HG02588 (cell line): ENCODE results near the gene EFCAB6.
A peak's percentile ranks its signal among the peaks of the same experiment; 100 is the strongest.

ENCODE experiments used
- ATAC-seq: cut with Tn5 transposase; IDR thresholded peaks from one replicate; pipeline ENCODE4 v1.9.1; 2021; ENCODE audit warnings: mild to moderate bottlenecking, moderate library complexity; ENCODE audit not compliant: unreplicated experiment

EFCAB6 gene

DNA sequence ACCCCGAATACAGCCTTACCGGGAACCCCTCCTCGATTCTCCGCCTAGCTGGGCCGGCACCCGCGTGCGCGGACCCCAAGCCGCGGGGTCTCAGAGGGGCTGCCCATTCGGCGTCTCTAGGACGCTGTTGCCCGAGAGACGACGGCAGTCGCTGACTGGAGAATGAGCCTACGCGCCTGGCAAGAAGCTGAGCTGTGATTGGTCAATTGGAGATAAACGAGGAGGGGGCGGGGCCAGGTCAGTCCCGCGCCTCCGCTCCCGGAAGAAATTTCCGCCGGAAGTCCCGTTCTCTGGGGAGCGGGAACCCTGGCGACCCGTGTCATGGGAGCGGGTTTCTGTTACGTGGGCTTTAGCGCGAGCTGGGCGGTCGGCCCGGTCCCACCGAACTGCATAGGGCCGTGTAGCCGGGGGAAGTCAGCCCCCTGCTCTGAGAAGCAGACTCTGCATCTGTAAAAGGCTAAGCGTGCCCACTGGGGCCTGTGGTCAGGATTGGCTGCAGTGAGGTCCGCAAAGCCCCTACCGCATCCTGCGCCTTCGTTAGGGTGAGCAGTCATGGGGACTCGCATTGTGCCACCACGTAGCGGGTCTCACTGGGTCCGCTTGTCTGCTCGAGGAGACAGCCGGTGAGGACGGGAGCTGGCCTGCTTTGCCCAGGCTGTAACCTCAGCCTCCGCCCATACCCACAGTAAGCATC lies at the start of gene EFCAB6:
Gene EFCAB6, minus strand, starts transcription at position 157 of the 694 bp plus-strand sequence. CDS start 29,987 bp downstream, outside the sequence.
- peak; percentile 79 for ATAC-seq

GRCh38 chr22:43861529-43861928 lies 49.4 kb upstream of the EFCAB6 start:
- ATAC-seq, result no peak

DNA sequence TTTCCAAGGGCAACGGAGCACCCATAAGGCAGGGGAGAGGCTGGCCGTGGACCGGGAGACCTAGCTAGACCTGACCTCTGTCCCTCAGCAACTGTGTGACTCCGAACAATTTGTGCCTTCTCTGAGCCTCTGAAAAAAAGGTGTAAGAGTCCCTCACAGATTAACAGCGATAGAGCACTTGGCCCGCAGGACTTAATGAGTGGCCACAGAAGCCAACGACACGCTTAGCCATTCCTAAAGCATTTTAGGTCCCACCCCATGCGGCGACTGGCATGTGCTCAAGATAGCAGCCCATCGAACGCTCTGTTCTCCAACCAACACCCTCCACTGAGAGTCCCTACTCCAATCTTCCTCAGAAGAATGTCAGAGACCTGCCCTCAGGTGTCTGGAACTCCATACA lies 48.7 kb upstream of the EFCAB6 start:
- no peak for ATAC-seq

DNA sequence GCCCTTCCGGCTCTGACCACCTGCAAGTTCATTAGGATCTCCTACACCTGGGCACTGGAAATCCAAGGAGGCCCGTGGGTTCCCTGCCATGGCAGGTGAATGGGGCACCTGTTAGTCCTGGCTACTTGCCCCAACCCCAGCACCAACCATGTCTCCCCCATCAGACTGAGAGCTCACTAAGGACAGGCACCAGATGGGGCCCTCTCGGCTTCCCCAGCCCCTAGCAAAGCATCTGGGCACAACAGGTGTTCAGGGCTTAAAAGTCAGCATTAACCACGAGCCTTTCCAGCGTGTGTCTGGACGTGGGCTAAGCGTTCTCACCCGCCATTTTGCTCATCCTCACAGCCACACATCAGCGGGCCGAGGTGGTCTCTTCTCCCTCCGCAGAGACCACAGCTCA lies 48.0 kb upstream of the EFCAB6 start:
- no peak for ATAC-seq

GRCh38 chr22:43859621-43860020 lies 47.5 kb upstream of the EFCAB6 start:
- ATAC-seq, result no peak

DNA sequence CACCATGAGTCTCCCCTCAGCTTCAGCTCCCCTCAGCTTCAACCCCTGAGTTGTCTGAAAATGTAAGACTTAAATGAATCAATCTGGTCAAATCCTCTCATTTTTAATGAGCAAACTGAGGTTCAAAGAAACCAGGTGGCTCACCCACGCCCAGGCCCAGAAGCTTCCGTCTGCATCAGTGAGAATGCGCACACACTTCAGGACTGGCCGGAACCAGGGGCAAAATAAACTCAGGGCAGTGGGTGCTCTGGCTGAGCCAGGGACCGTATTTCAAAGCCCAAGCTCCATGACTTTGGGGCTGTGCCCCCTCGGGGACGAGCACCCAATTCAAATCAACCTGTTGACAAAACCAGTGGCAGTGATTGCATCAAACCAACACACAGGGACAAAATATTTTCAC lies 47.1 kb upstream of the EFCAB6 start:
- no peak for ATAC-seq

DNA sequence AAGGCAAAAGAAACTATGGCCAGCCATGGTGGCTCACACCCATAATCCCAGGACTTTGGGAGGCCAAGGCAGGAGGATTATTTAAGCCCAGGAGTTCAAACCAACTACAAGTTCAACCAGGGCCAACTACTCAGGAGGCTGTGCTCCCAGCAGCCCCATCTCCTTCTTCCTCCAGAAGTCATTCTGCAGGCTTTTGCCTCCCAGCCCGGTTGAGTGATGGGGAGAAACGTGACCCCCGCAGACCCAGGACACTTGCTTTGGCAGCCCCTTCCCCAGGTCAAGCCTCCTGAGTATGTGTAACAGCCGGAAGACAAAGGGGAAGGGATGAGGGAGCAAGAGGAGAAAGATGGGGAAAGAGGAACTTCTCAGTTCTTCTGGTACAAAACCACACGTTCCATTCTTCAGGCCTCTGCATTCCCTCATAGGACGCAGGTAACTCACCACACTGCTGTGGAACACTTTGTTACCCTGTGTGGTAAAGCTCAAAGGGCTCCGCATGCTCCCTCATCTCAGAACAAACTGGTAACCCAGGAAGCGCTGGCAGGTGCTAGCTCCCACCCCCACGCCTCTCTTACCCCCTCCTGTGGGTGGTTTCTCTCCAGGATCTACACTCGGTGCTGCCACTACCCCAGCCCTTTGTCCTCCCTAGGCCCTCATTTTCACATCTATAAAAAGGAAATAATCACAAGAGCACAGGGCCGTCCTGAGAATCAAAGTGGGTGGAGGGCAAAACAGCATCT lies 46.2 kb upstream of the EFCAB6 start:
- ATAC-seq, result no peak

- ATAC-seq, result no peak
These were observed 45.3 kb upstream of the EFCAB6 start for GRCh38 chr22:43857367-43857766.

DNA sequence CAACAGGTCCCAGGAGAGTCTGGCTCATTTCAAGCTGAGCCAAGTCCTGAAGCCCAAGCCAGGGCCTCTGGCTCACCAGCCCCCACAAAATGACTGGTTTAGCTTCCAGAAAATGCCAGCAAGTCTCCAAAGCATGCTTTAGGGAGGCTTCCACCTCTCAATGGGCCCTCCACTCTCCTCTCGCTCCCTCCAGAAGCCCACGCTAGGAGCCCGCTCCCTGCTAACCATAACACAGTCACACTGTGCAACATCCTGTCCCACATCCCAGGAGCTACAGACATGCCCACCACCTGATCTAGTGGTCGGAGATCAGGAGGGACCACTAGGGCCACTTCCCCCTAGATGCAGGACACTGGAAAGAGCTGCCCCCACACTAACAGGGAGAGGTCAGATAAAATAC lies 43.3 kb upstream of the EFCAB6 start:
- ATAC-seq, result no peak

- ATAC-seq, result no peak
These were observed 42.7 kb upstream of the EFCAB6 start for GRCh38 chr22:43854786-43855271.

DNA sequence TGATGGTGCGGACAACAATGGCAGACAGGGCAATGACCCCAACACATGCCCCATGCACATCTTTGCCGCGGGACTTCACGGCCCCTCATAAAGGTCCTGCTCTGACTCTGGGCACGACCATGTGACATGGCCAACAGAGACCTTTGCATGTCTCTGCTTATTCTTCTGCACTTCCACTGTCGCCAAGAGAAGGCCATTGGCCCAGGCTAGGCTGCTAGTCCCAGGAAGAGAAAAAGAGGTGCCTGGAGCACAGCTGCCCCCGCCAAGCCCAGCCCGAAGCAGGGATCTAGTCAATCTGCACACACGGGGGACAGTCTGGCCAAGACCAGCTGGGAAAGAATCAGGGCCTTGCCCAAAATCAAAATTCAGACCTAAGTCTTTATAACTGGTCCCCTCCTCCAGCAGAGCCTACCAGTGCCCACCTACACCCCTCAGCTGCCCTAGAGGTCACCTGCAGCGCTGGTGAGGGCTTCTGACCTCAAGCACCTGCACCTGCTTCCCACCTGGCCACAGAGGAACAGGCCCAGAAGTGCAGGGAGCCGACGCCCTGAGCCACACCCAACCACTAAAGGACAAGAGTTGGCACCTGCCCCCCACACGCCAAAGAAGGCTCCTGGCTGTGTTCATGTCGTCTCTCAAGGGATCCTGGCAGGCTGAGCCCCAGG lies 42.1 kb upstream of the EFCAB6 start:
- no peak for ATAC-seq

DNA sequence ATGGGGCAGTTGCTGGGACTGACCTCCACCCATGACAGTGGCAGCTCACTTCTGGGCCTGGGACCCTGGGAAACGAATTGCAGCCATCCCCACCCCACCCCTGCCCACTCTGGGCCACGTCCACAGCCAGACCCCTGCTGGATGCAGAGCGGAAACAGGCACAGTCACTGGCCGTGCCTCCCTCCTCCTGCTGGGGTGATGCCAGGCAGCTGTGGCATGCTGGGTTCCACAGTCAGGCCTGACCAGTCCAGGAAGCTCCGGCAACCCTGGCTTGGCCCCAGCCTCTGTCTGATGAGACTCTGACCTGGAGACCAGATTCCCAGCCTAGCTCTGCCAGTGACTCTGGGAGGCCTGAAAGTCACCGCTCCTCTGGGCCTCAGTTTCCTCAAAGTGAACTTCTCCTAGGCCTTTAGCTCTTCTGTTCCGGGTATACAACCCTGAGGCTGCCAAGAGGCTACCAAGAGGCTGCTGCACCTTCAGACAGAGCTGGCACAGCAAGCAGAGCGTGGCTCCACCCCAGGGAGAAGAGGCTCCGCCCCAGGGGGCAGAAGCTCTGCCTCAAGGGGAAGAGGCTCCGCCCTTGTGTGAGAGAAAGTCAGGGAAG lies 41.3 kb upstream of the EFCAB6 start:
- ATAC-seq, result no peak

GRCh38 chr22:43852573-43853327 lies 40.6 kb upstream of the EFCAB6 start:
- ATAC-seq, result no peak

DNA sequence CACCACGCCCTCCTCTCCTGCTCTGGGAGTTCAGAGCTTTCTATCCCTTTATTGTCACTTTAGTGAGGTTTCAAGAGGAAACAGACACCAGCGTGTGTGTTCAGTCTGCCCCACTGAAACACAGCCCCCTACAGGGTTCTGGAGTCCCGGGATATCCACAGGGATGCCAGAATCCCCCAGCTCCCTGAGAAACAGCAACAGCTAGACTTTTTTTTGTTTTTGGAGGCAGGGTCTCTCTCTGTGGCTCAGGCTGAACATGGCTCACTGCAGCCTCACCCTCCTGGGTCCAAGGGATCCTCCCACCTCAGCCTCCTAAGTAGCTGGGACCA lies 39.8 kb upstream of the EFCAB6 start:
- ATAC-seq, result no peak

DNA sequence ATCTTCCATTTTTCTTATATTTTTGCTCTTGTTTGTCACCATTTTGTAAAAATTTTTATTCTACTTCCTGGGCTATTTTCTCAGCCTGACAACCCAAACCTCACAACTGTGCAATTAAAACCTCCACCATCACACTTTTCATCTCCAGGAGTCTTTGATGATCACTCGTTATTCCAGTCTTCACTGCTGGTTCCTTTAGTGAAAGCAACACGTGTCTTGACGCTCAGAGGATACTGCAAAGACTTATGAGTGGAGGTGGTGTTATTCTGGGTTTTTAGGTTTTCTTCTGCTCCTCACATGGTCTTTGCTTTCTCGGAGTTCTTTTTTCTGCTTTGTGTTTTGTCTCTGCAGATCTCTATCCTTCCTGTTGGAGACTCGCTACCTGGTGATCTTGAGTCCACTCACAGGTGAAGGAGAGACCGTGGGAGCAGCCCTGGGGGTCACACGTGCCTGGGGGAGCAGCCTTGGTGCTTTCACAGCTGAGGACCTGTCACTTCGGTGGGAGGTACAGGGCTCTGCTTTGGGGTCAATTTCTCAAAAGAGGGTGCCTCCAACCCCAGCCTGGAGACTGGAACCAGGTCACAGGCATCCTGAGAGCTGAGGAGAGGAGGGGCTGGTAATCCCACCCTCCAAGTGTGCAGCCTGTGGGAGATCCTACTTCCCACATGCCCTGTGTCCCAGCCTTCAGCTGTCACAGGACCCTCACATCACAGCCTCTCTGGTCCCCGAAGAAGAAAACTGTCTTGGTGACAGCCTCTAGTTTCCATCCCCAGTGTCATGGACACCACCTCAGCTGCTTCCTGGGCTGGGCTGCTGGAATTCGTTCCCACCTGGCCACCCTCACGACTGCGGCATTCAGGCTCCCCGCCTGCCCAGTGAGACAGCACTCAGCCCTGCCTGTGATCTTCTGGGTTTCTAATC lies 39.2 kb upstream of the EFCAB6 start:
- no peak for ATAC-seq

GRCh38 chr22:43850529-43850928 lies 38.4 kb upstream of the EFCAB6 start:
- ATAC-seq, result no peak

GRCh38 chr22:43849731-43850130 lies 37.6 kb upstream of the EFCAB6 start:
- ATAC-seq, result no peak

DNA sequence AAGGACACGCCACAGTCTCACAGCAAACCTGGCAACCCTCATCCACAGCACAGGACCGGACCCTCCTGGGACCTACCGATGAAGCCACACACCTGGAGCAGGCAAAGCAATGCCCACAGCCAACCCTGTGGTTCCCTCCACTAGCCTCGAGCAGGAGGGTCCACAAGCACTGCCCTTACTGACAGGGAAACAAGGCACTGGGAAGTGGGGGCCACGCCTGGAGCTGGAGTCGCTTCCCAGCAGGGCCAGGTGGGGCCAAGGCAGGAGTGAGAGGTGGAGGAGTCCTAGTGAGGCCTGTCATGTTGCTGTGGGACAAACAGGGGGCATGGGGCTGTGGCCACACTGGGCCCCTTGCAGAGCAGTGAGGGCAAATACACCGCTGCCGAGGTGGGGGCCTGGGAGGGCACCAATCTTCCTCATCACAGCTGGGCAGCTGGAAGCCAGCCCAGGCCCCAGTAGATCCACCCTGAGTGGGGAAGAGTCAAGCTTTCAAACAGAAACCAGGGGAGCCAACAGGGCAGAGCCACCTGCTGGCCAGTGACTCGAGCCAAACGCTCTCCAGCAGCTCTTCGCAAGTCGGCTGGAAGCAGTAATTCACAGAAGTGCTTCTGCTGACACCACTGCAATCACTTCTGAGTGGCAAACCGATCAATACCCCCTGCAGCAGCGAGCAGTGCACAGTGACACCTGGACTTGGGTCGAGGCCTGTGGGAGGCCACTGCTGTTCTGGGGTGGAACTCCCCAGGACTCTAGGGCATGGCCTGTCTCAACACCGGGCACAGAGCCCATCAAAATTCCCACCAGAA lies 36.5 kb upstream of the EFCAB6 start:
- ATAC-seq, result no peak
